Measurements from ENCODE around the gene HSD17B12. TPM values are rescaled to one million over a fixed set of nuclear protein-coding genes. Genes with fewer than 3 reads are reported as not detected.

HSD17B12 gene
- total and polyA plus RNA-seq, 2 experiments from 2014 or later: 128 to 168 TPM

- TF ChIP-seq ZNF462 (CRISPR knock-in tag; IDR thresholded peaks at IDR 0.05) (no peak), ETS1 (IDR thresholded peaks at IDR 0.05) (no peak), ZNF114 (CRISPR knock-in tag; IDR thresholded peaks at IDR 0.05) (no peak), POLR2AphosphoS5 (IDR thresholded peaks at IDR 0.05; ENCODE audit: low read depth) (no peak), STAT1 (IDR thresholded peaks at IDR 0.05; ENCODE audit: unreplicated experiment) (no peak)
These were observed 104.8 kb downstream of the HSD17B12 start (continued) for GRCh38 chr11:43785318-43785717.

DNA sequence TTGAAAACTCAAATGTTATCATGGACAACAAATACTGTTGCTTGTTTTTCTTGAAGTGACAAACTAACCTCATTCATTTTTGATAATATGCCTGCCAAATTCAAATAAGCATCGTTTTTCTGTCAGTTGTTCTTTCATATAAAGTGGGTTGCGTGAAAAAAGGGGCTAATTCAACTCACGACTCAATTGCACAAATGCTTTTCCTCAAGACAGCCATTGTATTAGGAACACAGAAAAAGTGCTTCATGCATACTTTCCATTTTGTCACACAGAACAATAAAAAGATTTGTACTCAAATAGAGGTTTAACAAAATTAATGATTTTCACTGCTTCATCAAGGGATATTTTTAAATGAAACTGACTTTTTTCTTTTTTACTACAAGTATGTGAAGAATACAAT is 105.5 kb downstream of the HSD17B12 start:
- Histone ChIP-seq H3K9me2 (ENCODE audit: insufficient read depth) (no peaks in the 10 kb centered on the region), H3K4me3 (no peak overlapping the region), H3K27ac (ENCODE audit: low read depth) (no peak overlapping the region), H2AFZ (no peak overlapping the region), H4K20me1 (replicated peaks; ENCODE audit: insufficient read depth) (peaks cover 6% of the 10 kb centered on the region), H3K79me2 (replicated peaks; ENCODE audit: insufficient read depth) (peaks cover 52% of the 10 kb centered on the region), H3K4me2 (no peak overlapping the region), H3K27me3 (ENCODE audit: insufficient read depth) (no peaks in the 10 kb centered on the region), H3F3A (replicated peaks; ENCODE audit: low read depth) (no peaks in the 10 kb centered on the region), H3K4me1 (ENCODE audit: insufficient read depth) (no peaks in the 10 kb centered on the region), H3K36me3 (ENCODE audit: insufficient read depth) (no peaks in the 10 kb centered on the region; the same call in 1 of the 2 replicates)
- Mint-ChIP-seq H3K27ac (no peak overlapping the region), H3K9me3 (peaks cover 20% of the 10 kb centered on the region), H3K27me3 (ENCODE audit: insufficient read depth, low read depth, poor library complexity) (no peaks in the 10 kb centered on the region), H3K4me3 (no peak overlapping the region), H3K4me1 (no peaks in the 10 kb centered on the region), H3K36me3 (ENCODE audit: low read depth) (peaks cover 31% of the 10 kb centered on the region)
- DNase-seq (ENCODE audit: low spot score) (no peak), ATAC-seq (no peak)
- no peak for TF ChIP-seq NANOG (IDR thresholded peaks at IDR 0.05; ENCODE audit: borderline replicate concordance)
- TF ChIP-seq STAT1 (IDR thresholded peaks at IDR 0.05; ENCODE audit: unreplicated experiment): no peak
- TF ChIP-seq CREB1 (CRISPR knock-in tag; IDR thresholded peaks at IDR 0.05; ENCODE audit: low read depth): no peak
- TF ChIP-seq ETS1 (IDR thresholded peaks at IDR 0.05): no peak
- no peak for TF ChIP-seq POLR2AphosphoS5 (IDR thresholded peaks at IDR 0.05; ENCODE audit: low read depth)
- TF ChIP-seq JUNB (IDR thresholded peaks at IDR 0.05; ENCODE audit: unreplicated experiment): no peak
- no peak for TF ChIP-seq EZH2phosphoT487 (IDR thresholded peaks at IDR 0.05; ENCODE audit: unreplicated experiment)
- TF ChIP-seq, protein P1, sequence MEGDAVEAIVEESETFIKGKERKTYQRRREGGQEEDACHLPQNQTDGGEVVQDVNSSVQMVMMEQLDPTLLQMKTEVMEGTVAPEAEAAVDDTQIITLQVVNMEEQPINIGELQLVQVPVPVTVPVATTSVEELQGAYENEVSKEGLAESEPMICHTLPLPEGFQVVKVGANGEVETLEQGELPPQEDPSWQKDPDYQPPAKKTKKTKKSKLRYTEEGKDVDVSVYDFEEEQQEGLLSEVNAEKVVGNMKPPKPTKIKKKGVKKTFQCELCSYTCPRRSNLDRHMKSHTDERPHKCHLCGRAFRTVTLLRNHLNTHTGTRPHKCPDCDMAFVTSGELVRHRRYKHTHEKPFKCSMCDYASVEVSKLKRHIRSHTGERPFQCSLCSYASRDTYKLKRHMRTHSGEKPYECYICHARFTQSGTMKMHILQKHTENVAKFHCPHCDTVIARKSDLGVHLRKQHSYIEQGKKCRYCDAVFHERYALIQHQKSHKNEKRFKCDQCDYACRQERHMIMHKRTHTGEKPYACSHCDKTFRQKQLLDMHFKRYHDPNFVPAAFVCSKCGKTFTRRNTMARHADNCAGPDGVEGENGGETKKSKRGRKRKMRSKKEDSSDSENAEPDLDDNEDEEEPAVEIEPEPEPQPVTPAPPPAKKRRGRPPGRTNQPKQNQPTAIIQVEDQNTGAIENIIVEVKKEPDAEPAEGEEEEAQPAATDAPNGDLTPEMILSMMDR (conservative IDR thresholded peaks at IDR 0.05; ENCODE audit: low read depth in 2 of 2): no peak

Measured in GM23338 (cell line).